ENCODE results near the gene ELF1. TPM values are rescaled to one million over a fixed set of nuclear protein-coding genes. Genes with fewer than 3 reads are reported as not detected.

ELF1 gene
- total and polyA plus RNA-seq, 2 experiments from 2014 or later, result 39.4 to 91.1 TPM

DNA sequence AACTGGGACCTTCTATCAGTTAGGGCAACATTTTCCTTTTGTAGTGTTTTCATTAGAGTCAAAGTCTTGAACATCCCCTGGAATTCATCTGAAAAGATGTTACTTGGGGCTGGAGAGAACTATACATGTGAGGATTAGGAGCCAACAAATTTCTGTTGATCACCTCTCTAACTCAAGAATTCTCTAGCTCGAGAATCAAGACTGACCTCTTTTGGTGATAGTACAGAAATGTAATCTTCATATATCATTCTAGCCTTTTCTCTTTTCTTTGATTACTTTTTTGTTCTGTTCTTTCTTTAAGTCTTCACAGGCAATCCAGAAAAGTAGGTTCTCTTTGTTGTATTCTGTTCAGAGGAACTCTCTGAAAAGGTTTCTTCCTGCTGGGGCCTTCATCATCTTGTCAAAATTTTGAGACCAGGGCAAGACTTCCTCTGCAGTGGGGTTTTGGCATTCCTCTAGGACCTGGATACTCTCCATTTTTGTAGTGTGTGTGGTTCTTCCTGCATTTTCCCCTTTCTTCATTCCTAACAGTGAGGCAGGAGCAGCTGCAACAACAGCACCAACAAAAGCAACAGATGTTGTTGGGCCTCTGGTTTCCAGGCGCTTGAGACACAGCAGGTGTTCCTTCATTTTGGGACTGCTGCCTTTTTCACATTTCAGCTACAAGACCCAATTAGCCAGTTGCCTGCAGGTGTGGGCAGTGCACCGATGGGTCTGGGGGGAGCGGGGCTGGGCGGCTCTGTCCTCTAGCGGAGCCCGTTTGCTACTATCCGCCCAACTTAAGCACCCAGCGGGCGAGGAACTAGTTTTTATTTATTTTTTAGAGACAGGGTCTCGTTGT lies 26.2 kb downstream of the ELF1 start:
- no peak for TF ChIP-seq EZH2 (IDR thresholded peaks at IDR 0.05; ENCODE audit: borderline replicate concordance)
- TF ChIP-seq, protein P1, sequence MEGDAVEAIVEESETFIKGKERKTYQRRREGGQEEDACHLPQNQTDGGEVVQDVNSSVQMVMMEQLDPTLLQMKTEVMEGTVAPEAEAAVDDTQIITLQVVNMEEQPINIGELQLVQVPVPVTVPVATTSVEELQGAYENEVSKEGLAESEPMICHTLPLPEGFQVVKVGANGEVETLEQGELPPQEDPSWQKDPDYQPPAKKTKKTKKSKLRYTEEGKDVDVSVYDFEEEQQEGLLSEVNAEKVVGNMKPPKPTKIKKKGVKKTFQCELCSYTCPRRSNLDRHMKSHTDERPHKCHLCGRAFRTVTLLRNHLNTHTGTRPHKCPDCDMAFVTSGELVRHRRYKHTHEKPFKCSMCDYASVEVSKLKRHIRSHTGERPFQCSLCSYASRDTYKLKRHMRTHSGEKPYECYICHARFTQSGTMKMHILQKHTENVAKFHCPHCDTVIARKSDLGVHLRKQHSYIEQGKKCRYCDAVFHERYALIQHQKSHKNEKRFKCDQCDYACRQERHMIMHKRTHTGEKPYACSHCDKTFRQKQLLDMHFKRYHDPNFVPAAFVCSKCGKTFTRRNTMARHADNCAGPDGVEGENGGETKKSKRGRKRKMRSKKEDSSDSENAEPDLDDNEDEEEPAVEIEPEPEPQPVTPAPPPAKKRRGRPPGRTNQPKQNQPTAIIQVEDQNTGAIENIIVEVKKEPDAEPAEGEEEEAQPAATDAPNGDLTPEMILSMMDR (IDR thresholded peaks at IDR 0.05; ENCODE audit: poor library complexity), result peak; percentile 16
- Histone ChIP-seq H4K20me1 (ENCODE audit: insufficient read depth, poor library complexity, severe bottlenecking) (peaks cover 9% of the 10 kb centered on the region), H3K27me3 (no peaks in the 10 kb centered on the region), H3K27ac (peak overlapping the region; percentile 87), H3K4me3 (no peak overlapping the region), H3K4me2 (peak overlapping the region; percentile 10), H3K36me3 (replicated peaks; ENCODE audit: insufficient read depth, low read depth) (no peaks in the 10 kb centered on the region), H3K9me2 (replicated peaks; ENCODE audit: insufficient read depth) (no peaks in the 10 kb centered on the region), H3K4me1 (ENCODE audit: insufficient read depth) (peaks cover 18% of the 10 kb centered on the region), H3K9me3 (ENCODE audit: low read depth) (no peaks in the 10 kb centered on the region), H3K79me2 (peaks cover 92% of the 10 kb centered on the region), H2AFZ (no peak overlapping the region)
- no peak for DNase-seq (ENCODE audit: low spot score)
- 70% methylated on average over 11 of the region's 11 CpGs for WGBS (ENCODE audit: low lambda C conversion rate, missing lambda C conversion rate)

DNA sequence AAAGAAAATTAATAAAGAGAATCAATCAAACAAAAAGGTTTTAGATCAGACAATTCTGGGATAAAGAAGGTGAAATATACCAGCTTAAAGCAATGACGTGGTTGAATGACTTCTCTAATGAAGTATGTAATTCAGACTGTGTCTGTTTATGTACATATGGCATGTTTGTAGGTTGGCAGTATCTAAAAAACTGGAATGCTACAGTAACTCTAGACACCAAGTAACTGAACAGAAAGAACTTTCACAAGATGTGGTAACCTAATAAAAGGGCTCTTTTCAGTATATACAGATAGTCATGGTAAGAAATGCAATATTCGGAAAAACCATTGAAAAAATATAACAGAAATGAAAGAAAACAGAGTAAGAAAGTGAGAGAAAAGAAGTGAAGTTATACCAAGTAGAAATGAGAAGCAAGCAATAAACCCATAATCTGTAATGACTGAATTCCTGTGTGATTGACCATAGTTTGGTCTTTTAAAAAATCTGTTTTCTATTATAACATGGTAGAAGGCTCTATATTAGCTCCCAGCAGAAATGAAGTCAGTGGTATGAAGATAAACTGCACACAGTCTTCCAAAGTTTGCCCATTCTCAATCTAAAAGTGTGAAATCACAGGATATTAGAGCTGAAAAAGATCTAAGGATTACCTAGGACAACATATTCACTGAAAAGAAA lies 31.4 kb downstream of the ELF1 start:
- DNase-seq (ENCODE audit: low spot score), result no peak
- peaks cover 33% of the 10 kb centered on the region for H3K4me1 ChIP-seq (ENCODE audit: insufficient read depth)
- no peaks in the 10 kb centered on the region for H3K9me3 ChIP-seq (ENCODE audit: low read depth)
- H3K79me2 ChIP-seq, result peaks cover 92% of the 10 kb centered on the region
- H2AFZ ChIP-seq, result no peak overlapping the region
- no peaks in the 10 kb centered on the region for H3K9me2 ChIP-seq (replicated peaks; ENCODE audit: insufficient read depth)
- no peak overlapping the region for H3K4me3 ChIP-seq
- no peak overlapping the region for H3K4me2 ChIP-seq
- H3K36me3 ChIP-seq (replicated peaks; ENCODE audit: insufficient read depth, low read depth), result no peaks in the 10 kb centered on the region
- H3K27ac ChIP-seq, result peak overlapping the region; percentile 4
- 72% methylated on average over 2 of the region's 2 CpGs for WGBS (ENCODE audit: low lambda C conversion rate, missing lambda C conversion rate)
- TF ChIP-seq, protein P1 (IDR thresholded peaks at IDR 0.05; ENCODE audit: poor library complexity), result no peak
- TF ChIP-seq EZH2 (IDR thresholded peaks at IDR 0.05; ENCODE audit: borderline replicate concordance), result no peak
- TF ChIP-seq EZH2phosphoT487 (IDR thresholded peaks at IDR 0.05; ENCODE audit: low read depth, severe bottlenecking, unreplicated experiment), result no peak
- H3K27me3 ChIP-seq, result no peaks in the 10 kb centered on the region
- H4K20me1 ChIP-seq (ENCODE audit: insufficient read depth, poor library complexity, severe bottlenecking), result peaks cover 22% of the 10 kb centered on the region

DNA sequence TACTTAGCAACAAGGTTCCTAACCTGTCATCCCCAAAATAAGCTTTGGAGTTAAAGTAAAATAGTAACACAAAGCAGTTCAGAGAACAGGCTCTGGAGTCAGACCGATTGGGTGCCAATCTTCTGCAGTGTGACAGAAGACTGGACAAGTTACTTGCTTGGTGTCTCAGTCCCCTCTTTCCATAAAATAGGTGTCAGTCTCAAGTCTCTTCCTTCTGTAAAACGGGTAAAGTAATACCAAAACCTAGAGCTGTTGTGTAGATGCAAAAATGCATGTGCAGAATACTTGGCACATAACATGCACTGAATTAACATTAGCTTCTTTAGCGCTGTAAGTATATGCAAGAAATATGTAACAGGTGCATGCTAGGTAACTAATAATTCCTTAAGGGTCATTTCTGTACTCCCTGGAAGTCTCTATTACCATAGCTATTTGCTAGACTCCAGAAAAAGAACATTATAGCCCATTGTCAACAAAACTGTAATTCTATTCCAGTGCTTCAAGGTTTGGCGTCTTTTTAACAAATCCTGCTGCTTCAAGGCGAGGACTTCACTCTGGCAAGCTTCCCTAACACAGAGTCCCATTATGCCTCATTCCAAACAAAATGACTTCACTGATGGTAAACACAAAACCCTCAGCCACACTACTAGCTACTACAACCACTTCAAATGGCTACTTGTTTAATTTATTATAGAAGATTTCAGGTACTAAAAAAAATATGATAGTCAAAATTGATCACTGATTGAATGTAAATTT lies 32.8 kb downstream of the ELF1 start:
- Histone ChIP-seq H3K9me2 (replicated peaks; ENCODE audit: insufficient read depth) (no peaks in the 10 kb centered on the region), H3K4me1 (ENCODE audit: insufficient read depth) (peaks cover 31% of the 10 kb centered on the region), H2AFZ (no peak overlapping the region), H4K20me1 (ENCODE audit: insufficient read depth, poor library complexity, severe bottlenecking) (peaks cover 22% of the 10 kb centered on the region), H3K9me3 (ENCODE audit: low read depth) (no peaks in the 10 kb centered on the region), H3K4me3 (no peak overlapping the region), H3K79me2 (peaks cover 93% of the 10 kb centered on the region), H3K36me3 (replicated peaks; ENCODE audit: insufficient read depth, low read depth) (no peaks in the 10 kb centered on the region), H3K27ac (peak overlapping the region; percentile 27), H3K4me2 (peak overlapping the region; percentile 68), H3K27me3 (no peaks in the 10 kb centered on the region)
- WGBS (ENCODE audit: low lambda C conversion rate, missing lambda C conversion rate), result 53% methylated on average over 5 of the region's 5 CpGs
- peak; percentile 23 for DNase-seq (ENCODE audit: low spot score)
- no peak for TF ChIP-seq EZH2phosphoT487 (IDR thresholded peaks at IDR 0.05; ENCODE audit: low read depth, severe bottlenecking, unreplicated experiment)
- TF ChIP-seq, protein P1 (IDR thresholded peaks at IDR 0.05; ENCODE audit: poor library complexity), result no peak
- TF ChIP-seq EZH2 (IDR thresholded peaks at IDR 0.05; ENCODE audit: borderline replicate concordance), result no peak
